ENCODE results near the gene DOCK3.

GRCh38 chr3:51354172-51354571, 679.4 kb downstream of the DOCK3 start:
- TF ChIP-seq, protein P1, sequence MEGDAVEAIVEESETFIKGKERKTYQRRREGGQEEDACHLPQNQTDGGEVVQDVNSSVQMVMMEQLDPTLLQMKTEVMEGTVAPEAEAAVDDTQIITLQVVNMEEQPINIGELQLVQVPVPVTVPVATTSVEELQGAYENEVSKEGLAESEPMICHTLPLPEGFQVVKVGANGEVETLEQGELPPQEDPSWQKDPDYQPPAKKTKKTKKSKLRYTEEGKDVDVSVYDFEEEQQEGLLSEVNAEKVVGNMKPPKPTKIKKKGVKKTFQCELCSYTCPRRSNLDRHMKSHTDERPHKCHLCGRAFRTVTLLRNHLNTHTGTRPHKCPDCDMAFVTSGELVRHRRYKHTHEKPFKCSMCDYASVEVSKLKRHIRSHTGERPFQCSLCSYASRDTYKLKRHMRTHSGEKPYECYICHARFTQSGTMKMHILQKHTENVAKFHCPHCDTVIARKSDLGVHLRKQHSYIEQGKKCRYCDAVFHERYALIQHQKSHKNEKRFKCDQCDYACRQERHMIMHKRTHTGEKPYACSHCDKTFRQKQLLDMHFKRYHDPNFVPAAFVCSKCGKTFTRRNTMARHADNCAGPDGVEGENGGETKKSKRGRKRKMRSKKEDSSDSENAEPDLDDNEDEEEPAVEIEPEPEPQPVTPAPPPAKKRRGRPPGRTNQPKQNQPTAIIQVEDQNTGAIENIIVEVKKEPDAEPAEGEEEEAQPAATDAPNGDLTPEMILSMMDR (IDR thresholded peaks at IDR 0.05): no peak
- TF ChIP-seq POLR2A (IDR thresholded peaks at IDR 0.05): no peak

All from ovary (tissue), 3 donors.